GM10248 (cell line): ENCODE data around the gene NARF.

ENCODE experiments used
- CTCF ChIA-PET: fragments of 300-600 bp; sonication (Branson Sonifier 250); formaldehyde crosslinking; extraction: SDS; loops from one replicate; lab custom pipeline; 2021; ENCODE audit warnings: antibody characterized with exemption; lab: Yijun Ruan, JAX
- POLR2A ChIA-PET: fragments of 350-650 bp; sonication (Branson Sonifier 250); formaldehyde crosslinking; extraction: SDS; loops from one replicate; lab custom pipeline; 2020; ENCODE audit warnings: antibody characterized with exemption; lab: Yijun Ruan, JAX
- DNase-seq: peaks from one replicate; pipeline ENCODE4 v3.0.0; 2012; ENCODE audit errors: extremely low spot score
- TF ChIP-seq, protein P1 (sequence below): IDR thresholded peaks from 2 replicates; pipeline ENCODE4 v1.5.1; 2012; ENCODE audit warnings: mild to moderate bottlenecking, low read depth; ENCODE audit errors: extremely low read depth, missing control alignments, control extremely low read depth

Gene NARF

DNA sequence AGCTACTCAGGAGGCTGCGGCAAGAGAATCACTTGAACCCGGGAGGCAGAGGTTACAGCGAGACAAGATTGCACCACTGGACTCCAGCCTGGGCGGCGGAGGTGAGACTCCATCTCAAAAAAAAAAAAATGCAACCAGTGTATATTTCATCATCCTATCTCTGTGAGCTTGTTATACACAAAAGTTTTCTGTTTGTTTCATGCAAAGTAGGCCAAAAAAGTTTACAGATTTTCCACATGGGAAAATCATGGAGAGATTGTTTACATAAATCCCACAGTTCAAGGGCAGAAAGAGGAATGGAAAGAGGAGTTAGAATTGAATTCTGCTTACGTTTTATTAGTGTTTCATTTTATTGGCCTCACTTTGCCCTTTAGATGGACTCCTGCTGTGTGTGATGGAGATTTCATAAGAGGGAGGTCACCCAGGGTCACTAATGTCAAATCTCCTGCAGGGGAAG is 24.7 kb downstream of the NARF start:
- no peak for DNase-seq
- ChIA-PET POLR2A (no interaction called here), CTCF (interaction anchor here (1.7 to 2.4 kb wide), 2 partner anchors 11 to 12 kb away, joined by 3 to 6 read pairs; no protein-coding TSS in a partner anchor)
- TF ChIP-seq, protein P1, sequence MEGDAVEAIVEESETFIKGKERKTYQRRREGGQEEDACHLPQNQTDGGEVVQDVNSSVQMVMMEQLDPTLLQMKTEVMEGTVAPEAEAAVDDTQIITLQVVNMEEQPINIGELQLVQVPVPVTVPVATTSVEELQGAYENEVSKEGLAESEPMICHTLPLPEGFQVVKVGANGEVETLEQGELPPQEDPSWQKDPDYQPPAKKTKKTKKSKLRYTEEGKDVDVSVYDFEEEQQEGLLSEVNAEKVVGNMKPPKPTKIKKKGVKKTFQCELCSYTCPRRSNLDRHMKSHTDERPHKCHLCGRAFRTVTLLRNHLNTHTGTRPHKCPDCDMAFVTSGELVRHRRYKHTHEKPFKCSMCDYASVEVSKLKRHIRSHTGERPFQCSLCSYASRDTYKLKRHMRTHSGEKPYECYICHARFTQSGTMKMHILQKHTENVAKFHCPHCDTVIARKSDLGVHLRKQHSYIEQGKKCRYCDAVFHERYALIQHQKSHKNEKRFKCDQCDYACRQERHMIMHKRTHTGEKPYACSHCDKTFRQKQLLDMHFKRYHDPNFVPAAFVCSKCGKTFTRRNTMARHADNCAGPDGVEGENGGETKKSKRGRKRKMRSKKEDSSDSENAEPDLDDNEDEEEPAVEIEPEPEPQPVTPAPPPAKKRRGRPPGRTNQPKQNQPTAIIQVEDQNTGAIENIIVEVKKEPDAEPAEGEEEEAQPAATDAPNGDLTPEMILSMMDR: no peak

DNA sequence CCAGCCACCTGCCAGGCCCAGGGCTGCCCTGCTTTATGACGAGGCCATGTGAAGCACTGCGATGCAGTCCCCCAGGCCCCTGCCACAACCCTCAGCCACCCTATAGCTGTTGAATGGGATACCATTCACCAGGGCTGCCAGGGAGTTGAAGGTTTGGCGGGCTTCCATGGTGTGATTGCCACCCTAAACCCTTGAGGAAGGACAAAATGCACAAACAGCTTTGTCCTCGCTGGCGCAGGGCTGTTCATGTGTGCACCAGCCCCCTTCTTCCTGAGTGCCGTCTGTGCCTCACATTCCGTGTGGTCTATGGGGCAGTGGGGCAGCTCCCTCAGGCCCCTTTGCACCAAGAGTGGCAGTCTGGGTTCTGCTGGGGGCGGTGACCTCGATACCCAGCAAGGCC is 25.3 kb downstream of the NARF start:
- ChIA-PET CTCF (interaction anchor here (1.7 to 2.4 kb wide), 2 partner anchors 10 to 12 kb away, joined by 3 to 6 read pairs; no protein-coding TSS in a partner anchor), POLR2A (no interaction called here)
- TF ChIP-seq, protein P1: no peak
- DNase-seq: no peak

DNA sequence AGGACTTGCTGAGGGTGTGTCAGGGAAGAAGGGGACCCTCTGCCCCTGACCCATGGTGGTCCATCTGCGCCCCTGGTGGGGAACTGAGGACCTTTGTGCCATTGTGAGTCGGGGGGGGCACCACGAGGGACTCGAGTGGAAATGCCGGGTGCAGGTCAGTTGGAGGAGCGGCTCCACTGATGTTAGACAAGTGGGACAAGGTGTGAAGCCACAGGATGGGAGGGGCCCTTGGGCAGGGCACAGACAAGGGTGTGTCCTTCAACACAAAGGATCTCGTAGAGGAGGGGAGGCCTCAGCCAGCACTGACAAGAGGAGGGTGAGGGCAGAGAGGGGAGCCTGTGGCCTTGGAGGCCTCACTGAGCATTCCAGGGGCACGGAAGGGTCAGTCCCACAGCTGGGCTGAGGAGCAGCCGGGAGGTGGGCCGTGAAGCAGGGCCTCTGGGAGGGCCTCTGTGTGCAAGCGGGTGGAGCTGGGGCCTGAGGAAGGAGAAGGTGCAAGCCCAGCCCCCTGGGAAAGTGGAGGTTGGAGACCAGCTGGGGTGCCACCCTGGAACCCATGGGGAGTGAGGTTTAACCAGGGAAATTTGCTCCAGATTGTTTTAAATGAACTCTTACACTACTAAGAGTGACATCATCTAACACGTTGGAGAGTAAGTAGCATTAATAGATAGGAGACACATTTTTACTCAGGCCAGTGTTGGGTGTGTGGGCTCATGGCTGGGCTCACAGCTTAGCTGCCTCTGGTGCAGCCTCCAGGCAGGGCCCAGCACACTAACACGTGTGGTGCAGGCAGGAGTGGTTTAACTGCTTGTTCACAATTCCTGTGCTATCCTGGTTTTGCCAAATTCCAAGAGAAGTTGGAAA is 27.9 kb downstream of the NARF start:
- no peak for DNase-seq
- ChIA-PET CTCF (no interaction called here), POLR2A (no interaction called here)
- TF ChIP-seq, protein P1: no peak

DNA sequence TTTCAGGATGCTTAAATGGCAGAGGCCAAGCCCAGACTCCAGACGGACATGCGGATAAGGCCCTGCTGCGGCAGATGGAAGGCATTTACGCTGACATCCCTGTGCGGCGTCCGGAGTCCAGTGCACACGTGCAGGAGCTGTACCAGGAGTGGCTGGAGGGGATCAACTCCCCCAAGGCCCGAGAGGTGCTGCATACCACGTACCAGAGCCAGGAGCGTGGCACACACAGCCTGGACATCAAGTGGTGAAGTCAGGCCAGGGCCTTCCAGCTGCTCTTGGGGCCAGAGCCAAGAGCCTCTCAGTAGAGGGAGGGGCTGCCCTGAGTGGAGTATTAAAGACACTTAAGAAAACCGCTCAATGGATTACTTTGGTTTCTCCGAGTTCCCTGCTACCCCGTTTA is 29.4 kb downstream of the NARF start:
- TF ChIP-seq, protein P1: no peak
- no peak for DNase-seq
- POLR2A ChIA-PET: no interaction called here
- CTCF ChIA-PET: no interaction called here

DNA sequence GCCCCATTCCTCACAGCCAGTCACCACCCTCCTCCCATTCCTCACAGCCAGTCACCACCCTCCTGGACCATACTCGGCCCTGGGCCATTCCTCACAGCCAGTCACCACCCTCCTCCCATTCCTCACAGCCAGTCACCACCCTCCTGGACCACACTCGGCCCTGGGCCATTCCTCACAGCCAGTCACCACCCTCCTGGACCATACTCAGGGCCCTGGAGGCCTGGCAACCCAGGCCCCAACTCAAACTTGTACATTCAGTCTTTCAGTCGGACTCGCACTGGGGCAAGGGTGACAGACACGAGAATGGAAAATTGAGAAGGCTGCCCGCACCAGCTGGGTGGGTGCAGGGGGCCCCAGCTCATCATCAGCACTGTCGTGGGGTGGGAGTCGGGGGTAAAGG is 30.6 kb downstream of the NARF start:
- POLR2A ChIA-PET: no interaction called here
- CTCF ChIA-PET: interaction anchor here (1.2 kb wide), 1 partner anchor 29 kb away, joined by 3 read pairs; no protein-coding TSS in a partner anchor
- DNase-seq: no peak
- TF ChIP-seq, protein P1: no peak

DNA sequence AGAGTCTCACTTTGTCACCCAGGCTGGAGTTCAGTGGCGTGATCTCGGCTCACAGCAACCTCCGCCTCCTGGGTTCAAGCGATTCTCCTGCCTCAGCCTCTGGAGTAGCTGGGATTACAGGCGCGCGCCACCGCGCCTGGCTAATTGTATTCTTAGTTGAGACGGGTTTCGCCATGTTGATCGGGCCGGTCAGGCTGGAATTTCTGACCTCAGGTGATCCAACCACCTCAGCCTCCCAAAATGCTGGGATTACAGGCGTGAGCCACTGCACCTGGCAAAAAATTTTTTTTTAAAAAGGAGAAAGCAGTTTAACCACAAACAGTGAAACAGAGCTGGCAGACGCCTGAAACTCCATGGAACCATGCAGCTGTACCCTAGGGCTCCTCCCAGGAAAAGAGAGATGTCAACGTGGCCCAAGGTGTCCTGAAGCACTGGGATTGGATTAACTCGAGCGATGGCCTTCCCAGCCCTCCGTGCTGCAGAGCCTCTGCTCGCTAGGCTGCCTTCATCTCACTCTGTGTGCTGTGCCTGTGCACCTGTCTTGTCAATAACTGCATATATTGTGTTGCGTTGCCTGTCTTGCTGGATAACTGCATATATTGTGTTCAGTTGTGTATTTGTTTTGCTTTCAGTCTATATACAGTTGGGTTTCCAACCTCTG is 31.4 kb downstream of the NARF start:
- TF ChIP-seq, protein P1: no peak
- ChIA-PET POLR2A (interaction anchor here (0.8 kb wide), 1 partner anchor 79 kb away, joined by 3 read pairs; no protein-coding TSS in a partner anchor), CTCF (interaction anchor here (1.2 kb wide), 1 partner anchor 30 kb away, joined by 3 read pairs; no protein-coding TSS in a partner anchor)
- no peak for DNase-seq
